ENCODE results near the gene EML4. TPM values are rescaled to one million over a fixed set of nuclear protein-coding genes. Genes with fewer than 3 reads are reported as not detected.

Gene EML4
- total RNA-seq, 1 donor from 2014 or later: 68.2 TPM

GRCh38 chr2:42324949-42325348 lies 155.8 kb downstream of the EML4 start:
- no peak overlapping the region for H2AFZ ChIP-seq (ENCODE audit: low read depth, low read length)
- H3K79me2 ChIP-seq (ENCODE audit: insufficient read depth, low read length): no peaks in the 10 kb centered on the region
- H3K36me3 Mint-ChIP-seq (ENCODE audit: low read depth, unreplicated experiment): peaks cover 8% of the 10 kb centered on the region
- no peak overlapping the region for H3K27ac Mint-ChIP-seq (ENCODE audit: unreplicated experiment)
- DNase-seq (ENCODE audit: low read depth) (no peak), FAIRE-seq (no peak)
- no peaks in the 10 kb centered on the region for H3K4me1 Mint-ChIP-seq (ENCODE audit: low read depth, unreplicated experiment)
- no peak overlapping the region for H3K4me3 Mint-ChIP-seq (ENCODE audit: unreplicated experiment)
- H3K9me3 ChIP-seq (ENCODE audit: insufficient read depth, low read depth, low read length): no peaks in the 10 kb centered on the region
- TF ChIP-seq EZH2 (IDR thresholded peaks at IDR 0.05; ENCODE audit: insufficient read depth, low read length): no peak
- TF ChIP-seq, protein P1, sequence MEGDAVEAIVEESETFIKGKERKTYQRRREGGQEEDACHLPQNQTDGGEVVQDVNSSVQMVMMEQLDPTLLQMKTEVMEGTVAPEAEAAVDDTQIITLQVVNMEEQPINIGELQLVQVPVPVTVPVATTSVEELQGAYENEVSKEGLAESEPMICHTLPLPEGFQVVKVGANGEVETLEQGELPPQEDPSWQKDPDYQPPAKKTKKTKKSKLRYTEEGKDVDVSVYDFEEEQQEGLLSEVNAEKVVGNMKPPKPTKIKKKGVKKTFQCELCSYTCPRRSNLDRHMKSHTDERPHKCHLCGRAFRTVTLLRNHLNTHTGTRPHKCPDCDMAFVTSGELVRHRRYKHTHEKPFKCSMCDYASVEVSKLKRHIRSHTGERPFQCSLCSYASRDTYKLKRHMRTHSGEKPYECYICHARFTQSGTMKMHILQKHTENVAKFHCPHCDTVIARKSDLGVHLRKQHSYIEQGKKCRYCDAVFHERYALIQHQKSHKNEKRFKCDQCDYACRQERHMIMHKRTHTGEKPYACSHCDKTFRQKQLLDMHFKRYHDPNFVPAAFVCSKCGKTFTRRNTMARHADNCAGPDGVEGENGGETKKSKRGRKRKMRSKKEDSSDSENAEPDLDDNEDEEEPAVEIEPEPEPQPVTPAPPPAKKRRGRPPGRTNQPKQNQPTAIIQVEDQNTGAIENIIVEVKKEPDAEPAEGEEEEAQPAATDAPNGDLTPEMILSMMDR (IDR thresholded peaks at IDR 0.05; ENCODE audit: insufficient read depth, low read depth, low read length): no peak
- H3K27me3 Mint-ChIP-seq (ENCODE audit: low read depth, unreplicated experiment): no peaks in the 10 kb centered on the region
- no peak overlapping the region for H3K4me2 ChIP-seq (ENCODE audit: low read length)
- H3K9me3 Mint-ChIP-seq (ENCODE audit: unreplicated experiment): no peaks in the 10 kb centered on the region
- no peak overlapping the region for H3K27ac ChIP-seq (ENCODE audit: low read depth, low read length)
- H4K20me1 ChIP-seq (ENCODE audit: insufficient read depth, low read length): no peaks in the 10 kb centered on the region
- H3K36me3 ChIP-seq (ENCODE audit: insufficient read depth, low read length): peaks cover 7% of the 10 kb centered on the region
- H3K4me1 ChIP-seq (ENCODE audit: insufficient read depth, low read length): no peaks in the 10 kb centered on the region
- no peak overlapping the region for H3K9ac ChIP-seq (ENCODE audit: low read length)
- no peak overlapping the region for H3K4me3 ChIP-seq (ENCODE audit: insufficient read depth, low read depth, low read length)
- no peaks in the 10 kb centered on the region for H3K27me3 ChIP-seq (ENCODE audit: insufficient read depth, low read length)

DNA sequence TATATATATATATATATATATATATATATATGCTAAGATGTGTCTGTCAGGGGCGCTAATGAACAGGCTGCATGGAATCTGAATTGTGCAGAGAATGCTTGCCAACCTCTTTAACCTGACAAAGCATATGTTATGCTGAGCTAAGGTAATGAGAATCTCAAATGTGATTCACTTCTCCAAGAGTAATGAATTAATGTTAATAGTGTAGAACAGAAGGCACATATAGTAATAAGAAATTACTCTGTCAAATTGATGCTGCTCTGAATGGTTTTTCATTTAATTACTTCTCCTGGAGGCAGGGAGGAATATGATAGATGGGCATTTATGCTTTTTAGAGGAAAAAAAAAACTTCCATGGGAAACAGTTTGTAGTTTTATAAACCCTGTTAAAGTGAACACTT lies 156.5 kb downstream of the EML4 start:
- H3K9me3 Mint-ChIP-seq (ENCODE audit: unreplicated experiment): no peaks in the 10 kb centered on the region
- DNase-seq (ENCODE audit: low read depth) (no peak), FAIRE-seq (no peak)
- no peaks in the 10 kb centered on the region for H4K20me1 ChIP-seq (ENCODE audit: insufficient read depth, low read length)
- no peak overlapping the region for H3K4me3 Mint-ChIP-seq (ENCODE audit: unreplicated experiment)
- TF ChIP-seq, protein P1 (IDR thresholded peaks at IDR 0.05; ENCODE audit: insufficient read depth, low read depth, low read length): no peak
- TF ChIP-seq EZH2 (IDR thresholded peaks at IDR 0.05; ENCODE audit: insufficient read depth, low read length): no peak
- no peaks in the 10 kb centered on the region for H3K4me1 ChIP-seq (ENCODE audit: insufficient read depth, low read length)
- H3K4me1 Mint-ChIP-seq (ENCODE audit: low read depth, unreplicated experiment): peaks cover 4% of the 10 kb centered on the region
- peaks cover 7% of the 10 kb centered on the region for H3K36me3 Mint-ChIP-seq (ENCODE audit: low read depth, unreplicated experiment)
- H3K79me2 ChIP-seq (ENCODE audit: insufficient read depth, low read length): no peaks in the 10 kb centered on the region
- H2AFZ ChIP-seq (ENCODE audit: low read depth, low read length): no peak overlapping the region
- no peak overlapping the region for H3K27ac Mint-ChIP-seq (ENCODE audit: unreplicated experiment)
- no peaks in the 10 kb centered on the region for H3K9me3 ChIP-seq (ENCODE audit: insufficient read depth, low read depth, low read length)
- no peak overlapping the region for H3K9ac ChIP-seq (ENCODE audit: low read length)
- H3K4me2 ChIP-seq (ENCODE audit: low read length): no peak overlapping the region
- H3K36me3 ChIP-seq (ENCODE audit: insufficient read depth, low read length): peaks cover 14% of the 10 kb centered on the region
- H3K27ac ChIP-seq (ENCODE audit: low read depth, low read length): no peak overlapping the region
- H3K4me3 ChIP-seq (ENCODE audit: insufficient read depth, low read depth, low read length): no peak overlapping the region
- H3K27me3 Mint-ChIP-seq (ENCODE audit: low read depth, unreplicated experiment): no peaks in the 10 kb centered on the region
- H3K27me3 ChIP-seq (ENCODE audit: insufficient read depth, low read length): no peaks in the 10 kb centered on the region

DNA sequence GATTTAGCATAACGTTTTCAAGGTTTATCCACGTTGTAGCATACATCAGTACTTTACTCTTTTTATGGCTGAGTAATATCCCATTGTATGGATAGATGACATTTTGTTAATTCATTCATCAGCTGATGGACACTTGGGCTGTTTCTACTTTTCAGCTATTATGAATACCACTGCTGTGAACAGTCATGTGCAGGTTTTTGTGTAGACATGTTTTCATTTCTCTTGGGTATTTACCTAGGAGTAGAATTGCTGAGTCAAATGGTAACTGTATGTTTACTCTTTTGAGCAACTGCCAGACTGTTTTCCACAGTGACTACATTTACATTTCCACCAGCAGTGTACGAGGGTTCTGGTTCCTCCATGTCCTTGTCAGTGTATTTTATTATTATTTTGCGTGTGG lies 158.0 kb downstream of the EML4 start:
- Histone ChIP-seq H3K27me3 (ENCODE audit: insufficient read depth, low read length) (no peaks in the 10 kb centered on the region), H3K4me1 (ENCODE audit: insufficient read depth, low read length) (no peaks in the 10 kb centered on the region), H2AFZ (ENCODE audit: low read depth, low read length) (no peak overlapping the region), H3K27ac (ENCODE audit: low read depth, low read length) (no peak overlapping the region), H3K9me3 (ENCODE audit: insufficient read depth, low read depth, low read length) (no peaks in the 10 kb centered on the region), H3K36me3 (ENCODE audit: insufficient read depth, low read length) (peaks cover 22% of the 10 kb centered on the region), H3K4me2 (ENCODE audit: low read length) (no peak overlapping the region), H3K4me3 (ENCODE audit: insufficient read depth, low read depth, low read length) (no peak overlapping the region), H3K9ac (ENCODE audit: low read length) (no peak overlapping the region), H3K79me2 (ENCODE audit: insufficient read depth, low read length) (no peaks in the 10 kb centered on the region), H4K20me1 (ENCODE audit: insufficient read depth, low read length) (no peaks in the 10 kb centered on the region)
- no peak overlapping the region for H3K27ac Mint-ChIP-seq (ENCODE audit: unreplicated experiment)
- TF ChIP-seq EZH2 (IDR thresholded peaks at IDR 0.05; ENCODE audit: insufficient read depth, low read length): no peak
- TF ChIP-seq, protein P1 (IDR thresholded peaks at IDR 0.05; ENCODE audit: insufficient read depth, low read depth, low read length): no peak
- FAIRE-seq: no peak
- no peaks in the 10 kb centered on the region for H3K27me3 Mint-ChIP-seq (ENCODE audit: low read depth, unreplicated experiment)
- DNase-seq (ENCODE audit: low read depth): no peak
- H3K36me3 Mint-ChIP-seq (ENCODE audit: low read depth, unreplicated experiment): peaks cover 3% of the 10 kb centered on the region
- no peak overlapping the region for H3K4me3 Mint-ChIP-seq (ENCODE audit: unreplicated experiment)
- peaks cover 18% of the 10 kb centered on the region for H3K4me1 Mint-ChIP-seq (ENCODE audit: low read depth, unreplicated experiment)
- H3K9me3 Mint-ChIP-seq (ENCODE audit: unreplicated experiment): no peaks in the 10 kb centered on the region

All from astrocyte (in vitro differentiated cells and primary cell).